ENCODE measurements around the gene KLHDC10.

DNA sequence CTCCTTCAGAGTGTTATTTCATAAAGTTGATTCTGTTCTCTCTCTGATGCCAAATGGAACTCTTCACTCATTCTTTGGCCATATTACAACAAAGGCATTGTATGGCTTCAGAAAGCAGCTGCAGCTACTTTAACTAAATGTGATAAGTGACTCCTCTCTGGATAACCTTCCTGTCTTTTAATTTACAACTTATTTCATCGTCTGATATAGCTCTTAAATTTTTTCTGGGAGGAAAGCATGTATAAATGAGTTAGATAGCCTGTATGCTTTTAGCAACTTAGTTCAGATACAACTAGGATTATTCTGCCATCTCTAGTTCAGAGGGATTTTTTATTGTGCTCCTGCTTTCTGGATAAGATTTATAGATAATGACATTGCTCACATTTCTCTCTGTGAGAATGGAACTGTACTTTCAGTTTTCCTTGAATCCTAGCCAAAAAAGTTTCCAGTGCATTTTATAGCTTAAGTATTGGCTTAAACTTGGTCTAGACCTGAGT, 57.5 kb downstream of the KLHDC10 start:
- TF ChIP-seq CTCF (optimal IDR thresholded peaks at IDR 0.05 in 1 of 3, IDR thresholded peaks at IDR 0.05 in 1 of 3, conservative IDR thresholded peaks at IDR 0.05 in 1 of 3; ENCODE audit: extremely low read depth in 1 of 3, insufficient read depth in 2 of 3, low read length in 3 of 3) (no peak), EZH2 (IDR thresholded peaks at IDR 0.05; ENCODE audit: low read length) (no peak)
